PFSK-1 (cell line): ENCODE measurements around the gene AIMP2.

Experiments used
- POLR2AphosphoS5 ChIP-seq: IDR thresholded peaks from 2 replicates; pipeline ENCODE4 v1.6.1; 2012; ENCODE audit warnings: low read depth, mild to moderate bottlenecking, control low read depth, low read length, moderate library complexity
- TAF1 ChIP-seq: IDR thresholded peaks from 2 replicates; pipeline ENCODE4 v1.6.1; 2012; ENCODE audit warnings: low read length, control low read depth, borderline replicate concordance; ENCODE audit not compliant: insufficient read depth

GRCh38 chr7:6011541-6011940, 2.5 kb downstream of the AIMP2 start:
- TF ChIP-seq POLR2AphosphoS5 (no peak), TAF1 (no peak)
